Hepatocyte (in vitro differentiated cells): ENCODE data around the gene AGTPBP1.

Source experiments
- EZH2 ChIP-seq: fragments of 200-600 bp; sonication (generic); IDR thresholded peaks from 2 replicates; pipeline ENCODE4 v1.6.1; 2016; ENCODE audit warnings: antibody characterized with exemption, mild to moderate bottlenecking, borderline replicate concordance
- TF ChIP-seq, protein P1 (sequence below): fragments of 200-600 bp; sonication (generic); IDR thresholded peaks from 2 replicates; pipeline ENCODE4 v1.5.1; 2016; ENCODE audit warnings: antibody characterized with exemption, mild to moderate bottlenecking; ENCODE audit not compliant: poor library complexity

DNA sequence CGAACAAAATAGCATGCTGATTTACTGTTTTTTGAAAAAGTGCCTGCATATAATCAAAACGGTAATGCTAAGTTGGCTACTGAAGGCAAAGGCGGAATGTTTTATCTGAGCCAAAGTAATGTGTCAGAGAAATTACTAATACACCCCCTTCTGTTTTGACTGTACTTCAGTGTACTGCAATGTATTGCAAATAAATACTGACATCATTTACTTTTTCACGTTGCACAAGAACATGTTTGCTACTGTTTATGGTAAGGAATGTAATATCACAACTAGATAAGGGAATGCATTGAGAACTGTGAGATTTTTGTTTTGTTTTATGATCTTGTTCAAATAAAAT is 813 bp upstream of the AGTPBP1 start:
- TF ChIP-seq, protein P1, sequence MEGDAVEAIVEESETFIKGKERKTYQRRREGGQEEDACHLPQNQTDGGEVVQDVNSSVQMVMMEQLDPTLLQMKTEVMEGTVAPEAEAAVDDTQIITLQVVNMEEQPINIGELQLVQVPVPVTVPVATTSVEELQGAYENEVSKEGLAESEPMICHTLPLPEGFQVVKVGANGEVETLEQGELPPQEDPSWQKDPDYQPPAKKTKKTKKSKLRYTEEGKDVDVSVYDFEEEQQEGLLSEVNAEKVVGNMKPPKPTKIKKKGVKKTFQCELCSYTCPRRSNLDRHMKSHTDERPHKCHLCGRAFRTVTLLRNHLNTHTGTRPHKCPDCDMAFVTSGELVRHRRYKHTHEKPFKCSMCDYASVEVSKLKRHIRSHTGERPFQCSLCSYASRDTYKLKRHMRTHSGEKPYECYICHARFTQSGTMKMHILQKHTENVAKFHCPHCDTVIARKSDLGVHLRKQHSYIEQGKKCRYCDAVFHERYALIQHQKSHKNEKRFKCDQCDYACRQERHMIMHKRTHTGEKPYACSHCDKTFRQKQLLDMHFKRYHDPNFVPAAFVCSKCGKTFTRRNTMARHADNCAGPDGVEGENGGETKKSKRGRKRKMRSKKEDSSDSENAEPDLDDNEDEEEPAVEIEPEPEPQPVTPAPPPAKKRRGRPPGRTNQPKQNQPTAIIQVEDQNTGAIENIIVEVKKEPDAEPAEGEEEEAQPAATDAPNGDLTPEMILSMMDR = no peak
- no peak for TF ChIP-seq EZH2
